ENCODE measurements around the gene NAGLU. TPM values are rescaled to one million over a fixed set of nuclear protein-coding genes. Genes with fewer than 3 reads are reported as not detected.
A peak's percentile ranks its signal among the peaks of the same experiment; 100 is the strongest.

Gene NAGLU
- total RNA-seq, 6 experiments from 2014 or later: 38.7 to 43.1 (median 39.9) TPM

DNA sequence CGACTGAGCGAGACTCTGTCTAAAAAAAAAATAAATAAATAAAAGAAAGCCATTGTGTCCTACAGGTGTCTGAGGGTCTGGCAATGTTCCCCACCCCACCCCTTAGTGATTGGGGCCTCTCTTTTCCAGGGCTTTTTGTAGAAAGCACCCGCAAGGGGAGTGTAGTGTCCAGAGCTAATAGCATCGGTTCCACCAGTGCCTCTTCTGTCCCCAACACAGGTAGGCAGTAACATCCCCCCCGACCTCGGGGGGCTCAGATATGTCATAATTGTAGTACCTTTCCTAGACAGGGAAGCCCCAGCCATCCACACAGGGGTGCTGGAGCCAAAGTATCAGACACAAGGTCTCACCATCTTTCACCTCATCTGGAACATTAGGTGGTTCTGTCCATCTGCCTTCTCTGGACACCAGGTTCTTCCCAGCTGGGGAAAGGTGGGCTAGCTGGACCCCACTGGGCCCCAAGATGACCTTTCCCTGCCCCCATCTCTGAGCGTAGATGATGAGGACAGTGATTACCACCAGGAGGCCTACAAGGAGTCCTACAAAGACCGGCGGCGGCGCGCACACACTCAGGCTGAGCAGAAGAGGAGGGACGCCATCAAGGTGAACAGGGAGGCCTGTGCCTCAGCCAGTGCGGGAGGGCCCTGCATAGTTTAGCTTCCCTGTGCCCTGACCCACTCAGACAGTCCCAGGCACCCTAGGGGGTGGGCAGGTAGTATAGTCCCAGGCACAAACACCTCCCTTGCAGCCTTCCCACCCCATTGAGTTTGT lies 32.5 kb downstream of the NAGLU start:
- H3K4me1 Mint-ChIP-seq (ENCODE audit: low read depth): peaks cover 43% of the 10 kb centered on the region
- H3K36me3 Mint-ChIP-seq (ENCODE audit: low read depth): peaks cover 51% of the 10 kb centered on the region
- H3K27ac Mint-ChIP-seq: peak overlapping the region; percentile 40; the same call in 1 of the 2 replicates

DNA sequence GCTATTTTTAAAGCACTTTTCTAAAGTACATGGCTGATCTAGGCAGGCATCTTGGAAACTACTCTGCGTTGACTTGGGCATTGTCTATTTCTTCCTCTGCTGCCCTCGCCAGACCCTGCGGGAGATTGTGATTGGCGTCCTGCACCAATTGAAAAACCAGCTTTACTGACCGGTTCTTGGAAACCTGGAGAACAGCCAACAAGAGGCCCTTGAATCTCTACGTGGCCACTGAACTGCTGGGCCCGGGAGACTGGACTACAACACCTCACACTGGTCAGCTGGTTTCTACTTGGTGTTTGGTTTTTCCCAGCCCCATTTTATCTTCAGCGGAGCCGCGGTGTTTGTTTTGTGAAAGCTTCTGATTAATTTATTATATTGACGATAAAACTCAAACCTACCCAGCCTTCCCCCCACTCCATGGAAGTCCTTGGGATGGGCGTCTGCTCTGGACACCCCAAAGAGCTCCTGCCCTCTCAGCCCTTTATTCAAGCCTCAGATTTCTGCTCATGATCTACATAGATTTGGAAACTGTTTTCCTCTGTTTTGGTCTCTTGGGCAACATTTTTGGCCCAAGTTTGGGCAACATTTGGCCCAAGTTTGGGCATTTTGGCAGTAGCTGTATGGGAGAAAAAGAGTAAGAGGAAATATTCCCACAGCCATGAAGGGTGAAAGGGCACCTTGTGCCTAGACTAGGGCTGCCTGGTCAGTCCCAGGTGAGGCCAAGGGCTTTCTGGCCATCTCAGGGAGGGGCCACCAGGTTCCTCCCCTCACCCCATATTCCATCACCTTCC lies 35.6 kb downstream of the NAGLU start:
- H3K9me3 Mint-ChIP-seq: no peaks in the 10 kb centered on the region
- H3K4me1 Mint-ChIP-seq (ENCODE audit: low read depth): peaks cover 59% of the 10 kb centered on the region
- peaks cover 2% of the 10 kb centered on the region for H3K27me3 Mint-ChIP-seq (ENCODE audit: insufficient read depth)
- TF ChIP-seq, protein P1, sequence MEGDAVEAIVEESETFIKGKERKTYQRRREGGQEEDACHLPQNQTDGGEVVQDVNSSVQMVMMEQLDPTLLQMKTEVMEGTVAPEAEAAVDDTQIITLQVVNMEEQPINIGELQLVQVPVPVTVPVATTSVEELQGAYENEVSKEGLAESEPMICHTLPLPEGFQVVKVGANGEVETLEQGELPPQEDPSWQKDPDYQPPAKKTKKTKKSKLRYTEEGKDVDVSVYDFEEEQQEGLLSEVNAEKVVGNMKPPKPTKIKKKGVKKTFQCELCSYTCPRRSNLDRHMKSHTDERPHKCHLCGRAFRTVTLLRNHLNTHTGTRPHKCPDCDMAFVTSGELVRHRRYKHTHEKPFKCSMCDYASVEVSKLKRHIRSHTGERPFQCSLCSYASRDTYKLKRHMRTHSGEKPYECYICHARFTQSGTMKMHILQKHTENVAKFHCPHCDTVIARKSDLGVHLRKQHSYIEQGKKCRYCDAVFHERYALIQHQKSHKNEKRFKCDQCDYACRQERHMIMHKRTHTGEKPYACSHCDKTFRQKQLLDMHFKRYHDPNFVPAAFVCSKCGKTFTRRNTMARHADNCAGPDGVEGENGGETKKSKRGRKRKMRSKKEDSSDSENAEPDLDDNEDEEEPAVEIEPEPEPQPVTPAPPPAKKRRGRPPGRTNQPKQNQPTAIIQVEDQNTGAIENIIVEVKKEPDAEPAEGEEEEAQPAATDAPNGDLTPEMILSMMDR (IDR thresholded peaks at IDR 0.05): no peak
- no peak for DNase-seq
- peaks cover 63% of the 10 kb centered on the region for H3K36me3 Mint-ChIP-seq (ENCODE audit: low read depth)
- H3K27ac Mint-ChIP-seq: no peak overlapping the region
- no peak overlapping the region for H3K4me3 Mint-ChIP-seq

More for the DNA sequence above, 32.5 kb downstream of the NAGLU start:
- Mint-ChIP-seq H3K9me3 (no peaks in the 10 kb centered on the region), H3K4me3 (no peak overlapping the region), H3K27me3 (ENCODE audit: insufficient read depth) (peaks cover 2% of the 10 kb centered on the region; the same call in 1 of the 2 replicates)
- TF ChIP-seq, protein P1 (IDR thresholded peaks at IDR 0.05): no peak
- no peak for DNase-seq

DNA sequence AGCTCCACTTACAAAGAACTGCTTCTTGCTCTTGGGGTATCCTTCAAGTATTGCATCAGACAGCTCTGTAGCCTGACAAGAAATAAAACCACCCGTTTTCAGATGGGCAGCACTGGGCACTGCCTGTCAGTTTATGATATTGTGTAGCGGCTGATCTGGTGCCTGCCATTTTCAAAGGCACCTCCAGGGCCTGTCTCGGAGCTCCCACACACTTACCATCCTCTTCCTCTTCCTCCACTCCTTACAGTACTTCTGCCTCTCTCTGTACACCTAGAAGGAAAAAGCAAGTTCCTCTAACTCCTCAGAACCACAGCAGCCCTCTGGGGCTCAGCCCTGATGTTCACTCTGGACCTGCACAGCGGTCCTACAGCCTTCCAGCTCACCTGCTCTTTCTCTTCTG lies 37.1 kb downstream of the NAGLU start:
- H3K27ac Mint-ChIP-seq: peak overlapping the region; percentile 47
- H3K9me3 Mint-ChIP-seq: no peaks in the 10 kb centered on the region
- no peak overlapping the region for H3K4me3 Mint-ChIP-seq
- H3K36me3 Mint-ChIP-seq (ENCODE audit: low read depth): peaks cover 70% of the 10 kb centered on the region
- TF ChIP-seq, protein P1 (IDR thresholded peaks at IDR 0.05): no peak
- peaks cover 65% of the 10 kb centered on the region for H3K4me1 Mint-ChIP-seq (ENCODE audit: low read depth)
- DNase-seq: no peak
- H3K27me3 Mint-ChIP-seq (ENCODE audit: insufficient read depth): peaks cover 2% of the 10 kb centered on the region

DNA sequence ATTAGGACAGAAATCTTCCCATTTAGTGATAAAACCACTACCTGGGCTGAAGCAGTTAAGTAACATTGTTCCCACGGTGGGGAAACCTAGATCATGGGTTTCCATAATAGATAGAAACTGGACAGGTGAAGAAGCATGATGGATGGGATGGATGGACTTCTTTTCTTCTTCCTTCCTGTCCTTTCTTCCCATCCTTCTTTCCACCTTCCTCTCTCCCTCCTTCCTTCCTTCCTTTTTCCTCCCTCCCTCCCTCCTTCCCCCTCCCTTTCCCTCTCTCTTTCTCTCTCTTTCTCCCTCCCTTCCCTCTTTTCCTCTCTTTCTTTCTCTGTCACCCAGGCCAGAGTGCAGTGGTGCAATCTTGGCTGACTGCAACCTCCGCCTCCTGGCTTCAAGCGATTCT lies 38.4 kb downstream of the NAGLU start:
- peaks cover 61% of the 10 kb centered on the region for H3K36me3 Mint-ChIP-seq (ENCODE audit: low read depth)
- TF ChIP-seq, protein P1 (IDR thresholded peaks at IDR 0.05): no peak
- peaks cover 2% of the 10 kb centered on the region for H3K27me3 Mint-ChIP-seq (ENCODE audit: insufficient read depth)
- H3K4me1 Mint-ChIP-seq (ENCODE audit: low read depth): peaks cover 63% of the 10 kb centered on the region
- no peak for DNase-seq
- no peak overlapping the region for H3K27ac Mint-ChIP-seq
- no peaks in the 10 kb centered on the region for H3K9me3 Mint-ChIP-seq
- no peak overlapping the region for H3K4me3 Mint-ChIP-seq

DNA sequence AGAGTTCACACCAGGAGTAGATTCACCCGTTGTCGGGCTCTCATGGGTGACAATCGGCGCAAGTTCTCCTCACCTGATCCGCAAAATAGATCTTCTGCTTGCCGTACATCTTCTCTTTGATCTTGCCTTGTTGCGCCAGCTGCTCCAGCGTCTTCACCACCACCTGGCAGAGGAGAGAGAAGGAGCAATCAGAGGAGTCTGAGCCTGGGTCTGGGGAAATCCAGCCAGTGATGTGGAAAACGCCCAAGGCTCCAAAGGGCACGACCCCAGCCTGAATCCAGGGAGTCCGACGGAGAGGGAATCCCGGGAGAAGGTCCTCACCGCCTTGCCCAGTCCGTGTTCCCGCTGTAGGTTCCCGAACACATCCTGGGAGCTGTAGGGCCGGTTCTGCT lies 41.1 kb downstream of the NAGLU start:
- Mint-ChIP-seq H3K4me3 (peak overlapping the region; percentile 95), H3K27ac (peak overlapping the region; percentile 91), H3K27me3 (ENCODE audit: insufficient read depth) (no peaks in the 10 kb centered on the region; the same call in none of the 2 replicates), H3K9me3 (no peaks in the 10 kb centered on the region), H3K4me1 (ENCODE audit: low read depth) (peaks cover 54% of the 10 kb centered on the region), H3K36me3 (ENCODE audit: low read depth) (peaks cover 43% of the 10 kb centered on the region)
- TF ChIP-seq, protein P1 (IDR thresholded peaks at IDR 0.05): no peak
- no peak for DNase-seq
